AG04449 (cell line): Measurements from ENCODE around the gene ABCC8.

Experiments used
- CTCF ChIA-PET: fragments of 350-600 bp; formaldehyde crosslinking; extraction: SDS; loops from one replicate; lab custom pipeline; 2021; ENCODE audit warnings: antibody characterized with exemption; lab: Yijun Ruan, JAX
- POLR2A ChIA-PET: fragments of 400-600, 350-600 bp; formaldehyde crosslinking; extraction: SDS; loops from one replicate; lab custom pipeline; 2020; ENCODE audit warnings: antibody characterized with exemption, inconsistent platforms; lab: Yijun Ruan, JAX
- DNase-seq: peaks from one replicate; pipeline ENCODE4 v3.0.0-alpha.2; 2010; ENCODE audit warnings: low read depth, low spot score
- H3K4me3 ChIP-seq: 2 replicates; pipeline ENCODE4 v1.5.1; 2011; ENCODE audit warnings: low read depth, mild to moderate bottlenecking, control low read depth, low read length
- TF ChIP-seq, protein P1 (sequence below): IDR thresholded peaks from one replicate; pipeline ENCODE4 v1.5.1; 2011; ENCODE audit warnings: mild to moderate bottlenecking, moderate library complexity, low read length, control low read depth, inconsistent platforms; ENCODE audit not compliant: insufficient read depth; ENCODE audit errors: missing control alignments

ABCC8 gene

GRCh38 chr11:17439316-17439782 is 37.3 kb downstream of the ABCC8 start:
- no peak for DNase-seq
- ChIA-PET POLR2A (no interaction called here), CTCF (no interaction called here)
- H3K4me3 ChIP-seq = no peak overlapping the region
- TF ChIP-seq, protein P1, sequence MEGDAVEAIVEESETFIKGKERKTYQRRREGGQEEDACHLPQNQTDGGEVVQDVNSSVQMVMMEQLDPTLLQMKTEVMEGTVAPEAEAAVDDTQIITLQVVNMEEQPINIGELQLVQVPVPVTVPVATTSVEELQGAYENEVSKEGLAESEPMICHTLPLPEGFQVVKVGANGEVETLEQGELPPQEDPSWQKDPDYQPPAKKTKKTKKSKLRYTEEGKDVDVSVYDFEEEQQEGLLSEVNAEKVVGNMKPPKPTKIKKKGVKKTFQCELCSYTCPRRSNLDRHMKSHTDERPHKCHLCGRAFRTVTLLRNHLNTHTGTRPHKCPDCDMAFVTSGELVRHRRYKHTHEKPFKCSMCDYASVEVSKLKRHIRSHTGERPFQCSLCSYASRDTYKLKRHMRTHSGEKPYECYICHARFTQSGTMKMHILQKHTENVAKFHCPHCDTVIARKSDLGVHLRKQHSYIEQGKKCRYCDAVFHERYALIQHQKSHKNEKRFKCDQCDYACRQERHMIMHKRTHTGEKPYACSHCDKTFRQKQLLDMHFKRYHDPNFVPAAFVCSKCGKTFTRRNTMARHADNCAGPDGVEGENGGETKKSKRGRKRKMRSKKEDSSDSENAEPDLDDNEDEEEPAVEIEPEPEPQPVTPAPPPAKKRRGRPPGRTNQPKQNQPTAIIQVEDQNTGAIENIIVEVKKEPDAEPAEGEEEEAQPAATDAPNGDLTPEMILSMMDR = no peak

- no peak for DNase-seq
- CTCF ChIA-PET = no interaction called here
- POLR2A ChIA-PET = no interaction called here
- TF ChIP-seq, protein P1 = no peak
- H3K4me3 ChIP-seq = no peak overlapping the region
These were observed 39.3 kb downstream of the ABCC8 start for GRCh38 chr11:17437366-17437765.

DNA sequence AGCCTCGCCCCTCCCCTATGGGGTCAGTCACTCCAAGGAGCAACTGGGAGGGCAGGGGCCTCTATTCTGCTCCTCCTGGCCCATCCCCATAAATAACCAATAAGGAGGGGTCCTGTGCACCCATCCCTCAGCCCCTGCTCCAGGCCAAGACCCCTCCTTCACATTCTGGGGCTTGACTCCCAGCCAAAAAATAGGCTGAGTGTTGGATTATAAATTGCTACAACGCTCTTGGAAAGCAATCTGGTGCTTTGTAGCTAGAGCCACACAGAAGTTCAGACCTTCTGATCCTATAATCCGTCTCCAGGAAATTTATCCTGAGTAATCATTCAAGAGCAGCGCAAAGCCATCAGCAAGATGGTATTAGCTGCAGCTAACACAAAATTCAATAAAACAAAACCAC is 42.5 kb downstream of the ABCC8 start:
- POLR2A ChIA-PET = no interaction called here

DNA sequence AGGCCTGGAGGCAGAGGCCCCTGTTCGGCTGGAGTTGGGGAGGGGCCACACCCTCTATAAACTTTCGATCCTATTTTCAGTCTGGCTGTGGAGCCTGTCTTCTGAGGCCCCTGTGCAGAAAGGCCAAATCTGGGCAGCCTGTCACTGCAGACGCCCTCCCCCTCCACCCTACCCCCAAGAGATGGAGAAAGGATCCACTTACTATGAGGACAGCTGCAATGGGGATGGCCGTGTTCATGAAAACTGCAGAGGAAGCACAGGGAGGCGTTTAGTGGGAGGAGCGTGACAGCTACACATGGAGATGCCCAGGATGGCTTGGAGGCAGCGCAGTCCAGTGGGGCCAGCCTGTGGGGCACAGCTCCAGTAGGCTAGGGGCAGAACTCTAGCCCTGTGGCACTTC is 44.6 kb downstream of the ABCC8 start:
- ChIA-PET POLR2A (no interaction called here), CTCF (interaction anchor here (1.7 kb wide), 1 partner anchor 14 kb away, joined by 3 read pairs; no protein-coding TSS in a partner anchor)
- TF ChIP-seq, protein P1 = no peak
- DNase-seq = no peak
- H3K4me3 ChIP-seq = no peak overlapping the region

More for the DNA sequence above, 42.5 kb downstream of the ABCC8 start:
- H3K4me3 ChIP-seq = no peak overlapping the region
- DNase-seq = no peak
- TF ChIP-seq, protein P1 = no peak
- CTCF ChIA-PET = no interaction called here

GRCh38 chr11:17431139-17431538 is 45.5 kb downstream of the ABCC8 start:
- ChIA-PET CTCF (interaction anchor here (1.7 kb wide), 1 partner anchor 13 kb away, joined by 3 read pairs; no protein-coding TSS in a partner anchor), POLR2A (no interaction called here)
- no peak overlapping the region for H3K4me3 ChIP-seq
- TF ChIP-seq, protein P1 = no peak
- DNase-seq = no peak

DNA sequence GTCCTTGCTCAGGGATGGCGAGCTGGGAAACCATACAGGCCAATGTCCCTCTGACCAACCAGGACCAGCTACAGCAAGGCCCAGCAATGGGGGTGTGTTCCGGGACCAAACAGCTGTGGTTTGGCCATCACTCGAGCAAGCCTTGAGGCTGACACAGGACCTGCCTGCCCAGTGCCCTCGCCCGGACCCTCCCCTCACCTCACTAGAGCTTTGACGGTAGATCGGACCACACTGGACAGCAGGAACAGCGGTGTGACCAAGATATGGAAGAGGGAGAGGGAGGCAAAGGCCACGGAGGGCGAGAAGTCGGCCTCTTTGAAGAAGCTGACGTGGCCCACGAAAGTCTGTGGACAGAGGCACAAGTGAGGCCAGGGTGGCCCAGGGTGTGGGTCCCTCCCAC is 46.0 kb downstream of the ABCC8 start:
- TF ChIP-seq, protein P1 = no peak
- no peak overlapping the region for H3K4me3 ChIP-seq
- ChIA-PET CTCF (no interaction called here), POLR2A (no interaction called here)
- DNase-seq = no peak
